Skeletal muscle satellite cell (primary cell): ENCODE results near the gene KLHL35. TPM values are rescaled to one million over a fixed set of nuclear protein-coding genes. Genes with fewer than 3 reads are reported as not detected.

Experiments used
- H3K27me3 ChIP-seq: 2 replicates; pipeline ENCODE4 v1.7.0; 2013; ENCODE audit warnings: low read length; ENCODE audit not compliant: control insufficient read depth, insufficient read depth
- H3K36me3 ChIP-seq: 2 replicates; pipeline ENCODE4 v1.7.0; 2013; ENCODE audit warnings: mild to moderate bottlenecking, control low read depth, low read length; ENCODE audit not compliant: insufficient read depth
- H3K4me1 ChIP-seq: 2 replicates; pipeline ENCODE4 v1.7.0; 2013; ENCODE audit warnings: low read length; ENCODE audit not compliant: control insufficient read depth, insufficient read depth
- H3K4me2 ChIP-seq: 2 replicates; pipeline ENCODE4 v1.7.0; 2013; ENCODE audit warnings: mild to moderate bottlenecking, low read length
- H3K4me3 ChIP-seq: 2 replicates; pipeline ENCODE4 v1.7.0; 2013; ENCODE audit warnings: low read length
- H3K9ac ChIP-seq: 2 replicates; pipeline ENCODE4 v1.7.0; 2013; ENCODE audit warnings: mild to moderate bottlenecking, low read depth, low read length, moderate library complexity
- H3K9me3 ChIP-seq: replicated peaks from 2 replicates; pipeline ENCODE4 v1.7.0; 2013; ENCODE audit warnings: mild to moderate bottlenecking, control low read depth, low read length
- total RNA-seq: library from RNA; depleted of rRNA; stranded (reverse); fragments of >200 nt; gene quantifications from 2 replicates; pipeline ENCODE4 v1.2.3, GENCODE V29; 2012; rRNA removed

The KLHL35 gene
- total RNA-seq: 1.5 and 3.5 TPM in 2 replicates

- Histone ChIP-seq H3K9me3 (peaks cover 6% of the 10 kb centered on the region), H3K36me3 (no peaks in the 10 kb centered on the region), H3K4me3 (no peak within 1 kb of the TSS), H3K27me3 (peaks cover 36% of the 10 kb centered on the region), H3K4me1 (peaks cover 13% of the 10 kb centered on the region), H3K4me2 (no peak within 1 kb of the TSS), H3K9ac (no peak within 1 kb of the TSS)
Measured at GRCh38 chr11:75432911-75433321, at the start of gene KLHL35. KLHL35 (minus strand) TSS chr11:75433203; CDS start chr11:75430629, 2,574 bp downstream.

GRCh38 chr11:75481922-75482606 lies 49.1 kb upstream of the KLHL35 start:
- Histone ChIP-seq H3K9me3 (no peaks in the 10 kb centered on the region), H3K4me3 (no peak overlapping the region), H3K36me3 (no peaks in the 10 kb centered on the region), H3K4me2 (no peak overlapping the region), H3K27me3 (no peaks in the 10 kb centered on the region), H3K9ac (no peak overlapping the region), H3K4me1 (no peaks in the 10 kb centered on the region)

GRCh38 chr11:75481223-75481921 lies 48.4 kb upstream of the KLHL35 start:
- Histone ChIP-seq H3K4me3 (no peak overlapping the region), H3K9me3 (no peaks in the 10 kb centered on the region), H3K27me3 (no peaks in the 10 kb centered on the region), H3K4me2 (no peak overlapping the region), H3K4me1 (peaks cover 1% of the 10 kb centered on the region), H3K36me3 (no peaks in the 10 kb centered on the region), H3K9ac (no peak overlapping the region)

GRCh38 chr11:75480185-75481175 lies 47.5 kb upstream of the KLHL35 start:
- Histone ChIP-seq H3K36me3 (no peaks in the 10 kb centered on the region), H3K27me3 (no peaks in the 10 kb centered on the region), H3K4me2 (no peak overlapping the region), H3K4me3 (no peak overlapping the region), H3K9me3 (no peaks in the 10 kb centered on the region), H3K9ac (no peak overlapping the region), H3K4me1 (peaks cover 10% of the 10 kb centered on the region)

GRCh38 chr11:75479597-75480145 lies 46.7 kb upstream of the KLHL35 start:
- H3K27me3 ChIP-seq: no peaks in the 10 kb centered on the region
- no peak overlapping the region for H3K4me3 ChIP-seq
- H3K9ac ChIP-seq: no peak overlapping the region
- peaks cover 16% of the 10 kb centered on the region for H3K4me1 ChIP-seq
- no peaks in the 10 kb centered on the region for H3K9me3 ChIP-seq
- H3K4me2 ChIP-seq: no peak overlapping the region
- no peaks in the 10 kb centered on the region for H3K36me3 ChIP-seq

GRCh38 chr11:75478783-75479596 lies 46.0 kb upstream of the KLHL35 start:
- H3K9ac ChIP-seq: no peak overlapping the region
- H3K4me2 ChIP-seq: no peak overlapping the region
- no peaks in the 10 kb centered on the region for H3K27me3 ChIP-seq
- no peaks in the 10 kb centered on the region for H3K36me3 ChIP-seq
- H3K4me3 ChIP-seq: no peak overlapping the region
- no peaks in the 10 kb centered on the region for H3K9me3 ChIP-seq
- H3K4me1 ChIP-seq: peaks cover 16% of the 10 kb centered on the region

- Histone ChIP-seq H3K36me3 (no peaks in the 10 kb centered on the region), H3K9ac (no peak overlapping the region), H3K4me1 (peaks cover 16% of the 10 kb centered on the region), H3K27me3 (no peaks in the 10 kb centered on the region), H3K4me2 (no peak overlapping the region), H3K4me3 (no peak overlapping the region), H3K9me3 (no peaks in the 10 kb centered on the region)
Measured at GRCh38 chr11:75477614-75477935, 44.6 kb upstream of the KLHL35 start.

- Histone ChIP-seq H3K36me3 (no peaks in the 10 kb centered on the region), H3K4me1 (peaks cover 16% of the 10 kb centered on the region), H3K4me2 (no peak overlapping the region), H3K4me3 (no peak overlapping the region), H3K9me3 (no peaks in the 10 kb centered on the region), H3K9ac (no peak overlapping the region), H3K27me3 (no peaks in the 10 kb centered on the region)
Measured at GRCh38 chr11:75476739-75477613, 44.0 kb upstream of the KLHL35 start.

GRCh38 chr11:75475767-75476650 lies 43.0 kb upstream of the KLHL35 start:
- Histone ChIP-seq H3K9ac (no peak overlapping the region), H3K9me3 (no peaks in the 10 kb centered on the region), H3K4me3 (no peak overlapping the region), H3K4me2 (peak overlapping the region; percentile 72), H3K36me3 (no peaks in the 10 kb centered on the region), H3K27me3 (no peaks in the 10 kb centered on the region), H3K4me1 (peaks cover 16% of the 10 kb centered on the region)
